HG02642 (cell line): ENCODE measurements around the gene TCF25.
"Not testable (repeated sequence)": the region's sequence is repeated elsewhere in the genome, so short reads cannot be mapped to it uniquely, and the experiment has no call there.

Experiments used
- ATAC-seq: cut with Tn5 transposase; IDR thresholded peaks from one replicate; pipeline ENCODE4 v1.9.1; 2021; ENCODE audit warnings: mild to moderate bottlenecking; ENCODE audit not compliant: unreplicated experiment, poor library complexity

TCF25 gene

GRCh38 chr16:89899879-89900481, 26.6 kb downstream of the TCF25 start:
- no peak for ATAC-seq

GRCh38 chr16:89900885-89901284, 27.5 kb downstream of the TCF25 start:
- no peak for ATAC-seq

GRCh38 chr16:89902980-89903379, 29.6 kb downstream of the TCF25 start:
- ATAC-seq, result no peak

GRCh38 chr16:89903908-89904515, 30.6 kb downstream of the TCF25 start:
- no peak for ATAC-seq

GRCh38 chr16:89904606-89905510, 31.5 kb downstream of the TCF25 start:
- ATAC-seq, result no peak

GRCh38 chr16:89905511-89906139, 32.2 kb downstream of the TCF25 start:
- ATAC-seq, result no peak

GRCh38 chr16:89906140-89907025, 33.0 kb downstream of the TCF25 start:
- no peak for ATAC-seq

- ATAC-seq, result no peak
Observed at GRCh38 chr16:89907055-89907814, 33.8 kb downstream of the TCF25 start.

GRCh38 chr16:89908236-89908635, 34.8 kb downstream of the TCF25 start:
- no peak for ATAC-seq

- peak; percentile 51 for ATAC-seq
Observed at GRCh38 chr16:89909777-89910716, 36.7 kb downstream of the TCF25 start.

GRCh38 chr16:89910717-89911354, 37.4 kb downstream of the TCF25 start:
- ATAC-seq, result no peak

GRCh38 chr16:89911375-89911774, 38.0 kb downstream of the TCF25 start:
- ATAC-seq, result no peak

- no peak for ATAC-seq
Observed at GRCh38 chr16:89912143-89912542, 38.8 kb downstream of the TCF25 start.

- no peak for ATAC-seq
Observed at GRCh38 chr16:89912627-89913026, 39.2 kb downstream of the TCF25 start.

GRCh38 chr16:89913408-89914387, 40.3 kb downstream of the TCF25 start:
- ATAC-seq, result no peak

GRCh38 chr16:89914642-89915285, 41.4 kb downstream of the TCF25 start:
- not testable (repeated sequence) for ATAC-seq
